ENCODE data around the gene MED19. TPM values are rescaled to one million over a fixed set of nuclear protein-coding genes. Genes with fewer than 3 reads are reported as not detected.
A peak's percentile ranks its signal among the peaks of the same experiment; 100 is the strongest.

Gene MED19
- total and polyA plus RNA-seq, 8 donors: 2.5 to 11.5 (median 5.6) TPM

DNA sequence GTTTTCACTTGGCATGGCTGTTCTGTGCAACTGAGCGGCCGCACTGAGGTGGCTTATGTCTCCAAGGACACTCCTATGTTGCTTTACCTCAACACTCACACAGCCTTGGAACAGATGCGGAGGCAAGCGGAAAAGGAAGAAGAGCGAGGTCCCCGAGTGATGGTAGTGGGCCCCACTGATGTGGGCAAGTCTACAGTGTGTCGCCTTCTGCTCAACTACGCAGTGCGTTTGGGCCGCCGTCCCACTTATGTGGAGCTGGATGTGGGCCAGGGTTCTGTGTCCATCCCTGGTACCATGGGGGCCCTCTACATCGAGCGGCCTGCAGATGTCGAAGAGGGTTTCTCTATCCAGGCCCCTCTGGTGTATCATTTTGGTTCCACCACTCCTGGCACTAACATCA, 52.3 kb downstream of the MED19 start:
- peak in 1 of 6 donors; percentile 34 for DNase-seq
- Histone ChIP-seq H3K27me3 (no peaks in the 10 kb centered on the region), H3K4me3 (no peak overlapping the region), H3K9me3 (no peaks in the 10 kb centered on the region), H3K27ac (no peak overlapping the region), H3K36me3 (peaks cover 0 to 31% (median 0%) of the 10 kb centered on the region in 3 donors), H3K4me1 (peaks cover 6 to 13% (median 8%) of the 10 kb centered on the region in 3 donors)
- intact Hi-C loops (cut with DNase I): no loop called here
- no peak for FAIRE-seq
- 92 to 93% methylated on average over 14 of the region's 14 CpGs for WGBS, 2 donors
- ATAC-seq: no peak
- TF ChIP-seq, protein P1, sequence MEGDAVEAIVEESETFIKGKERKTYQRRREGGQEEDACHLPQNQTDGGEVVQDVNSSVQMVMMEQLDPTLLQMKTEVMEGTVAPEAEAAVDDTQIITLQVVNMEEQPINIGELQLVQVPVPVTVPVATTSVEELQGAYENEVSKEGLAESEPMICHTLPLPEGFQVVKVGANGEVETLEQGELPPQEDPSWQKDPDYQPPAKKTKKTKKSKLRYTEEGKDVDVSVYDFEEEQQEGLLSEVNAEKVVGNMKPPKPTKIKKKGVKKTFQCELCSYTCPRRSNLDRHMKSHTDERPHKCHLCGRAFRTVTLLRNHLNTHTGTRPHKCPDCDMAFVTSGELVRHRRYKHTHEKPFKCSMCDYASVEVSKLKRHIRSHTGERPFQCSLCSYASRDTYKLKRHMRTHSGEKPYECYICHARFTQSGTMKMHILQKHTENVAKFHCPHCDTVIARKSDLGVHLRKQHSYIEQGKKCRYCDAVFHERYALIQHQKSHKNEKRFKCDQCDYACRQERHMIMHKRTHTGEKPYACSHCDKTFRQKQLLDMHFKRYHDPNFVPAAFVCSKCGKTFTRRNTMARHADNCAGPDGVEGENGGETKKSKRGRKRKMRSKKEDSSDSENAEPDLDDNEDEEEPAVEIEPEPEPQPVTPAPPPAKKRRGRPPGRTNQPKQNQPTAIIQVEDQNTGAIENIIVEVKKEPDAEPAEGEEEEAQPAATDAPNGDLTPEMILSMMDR (IDR thresholded peaks at IDR 0.05): no peak

- Histone ChIP-seq H3K4me1 (peaks cover 6 to 13% (median 8%) of the 10 kb centered on the region in 3 donors), H3K4me3 (peak overlapping the region; percentile 32 to 67 (median 60)), H3K27ac (peak overlapping the region in 3 of 4 donors; percentile 27 to 74 (median 28)), H3K9me3 (no peaks in the 10 kb centered on the region), H3K36me3 (peaks cover 0 to 31% (median 0%) of the 10 kb centered on the region in 3 donors), H3K27me3 (no peaks in the 10 kb centered on the region)
- ATAC-seq (peak in 1 of 4 donors; percentile 1), FAIRE-seq (no peak), DNase-seq (no peak)
- intact Hi-C loops (cut with DNase I): no loop called here
- 0% methylated on average over 8 of the region's 8 CpGs for WGBS, 2 donors
- TF ChIP-seq, protein P1 (IDR thresholded peaks at IDR 0.05): no peak
Measured at GRCh38 chr11:57658023-57658361, 54.0 kb downstream of the MED19 start.

GRCh38 chr11:57657194-57658022, 54.6 kb downstream of the MED19 start, which contains the start of gene CLP1:
Gene CLP1, plus strand, starts transcription at chr11:57657762. Its CDS starts 1,715 bp downstream, at chr11:57659477.
- DNase-seq (peak; percentile 97 to 100 (median 99)), FAIRE-seq (peak; percentile 37), ATAC-seq (peak; percentile 98 to 100 (median 98))
- Histone ChIP-seq H3K27me3 (peaks cover 0 to 3% (median 0%) of the 10 kb centered on the region in 4 donors), H3K36me3 (peaks cover 0 to 31% (median 0%) of the 10 kb centered on the region in 3 donors), H3K9me3 (no peaks in the 10 kb centered on the region), H3K4me1 (peaks cover 6 to 13% (median 8%) of the 10 kb centered on the region in 3 donors), H3K27ac (peak within 1 kb of the TSS; percentile 56 to 92 (median 81)), H3K4me3 (peak within 1 kb of the TSS; percentile 32 to 67 (median 60))
- TF ChIP-seq, protein P1 (IDR thresholded peaks at IDR 0.05): no peak
- WGBS, 2 donors: 0 to 1% methylated on average over 45 of the region's 45 CpGs
- intact Hi-C loops (cut with DNase I): no loop called here

- H3K4me3 ChIP-seq: peak overlapping the region in 2 of 4 donors; percentile 54 to 66
- DNase-seq (no peak), FAIRE-seq (no peak), ATAC-seq (peak in 1 of 4 donors; percentile 1)
- H3K9me3 ChIP-seq: no peaks in the 10 kb centered on the region
- WGBS, 2 donors: 12 to 19% methylated on average over 5 of the region's 5 CpGs
- peaks cover 0 to 25% (median 0%) of the 10 kb centered on the region in 3 donors for H3K36me3 ChIP-seq
- TF ChIP-seq, protein P1 (IDR thresholded peaks at IDR 0.05): no peak
- intact Hi-C loops (cut with DNase I): no loop called here
- H3K4me1 ChIP-seq: peaks cover 6 to 13% (median 8%) of the 10 kb centered on the region in 3 donors
- peaks cover 0 to 7% (median 0%) of the 10 kb centered on the region in 4 donors for H3K27me3 ChIP-seq
- peak overlapping the region; percentile 56 to 92 (median 81) for H3K27ac ChIP-seq
Measured at GRCh38 chr11:57656885-57657193, 55.2 kb downstream of the MED19 start.

Other genes starting within 250 kb of the MED19 start
- gene SLC43A1, start 196.5 kb downstream of the MED19 start, total RNA-seq: 100 to 1,000 TPM in 4 of 6 donors, 10 to 100 TPM in 2; 78.3 to 280 (median 137) TPM
- gene SLC43A1, start 196.5 kb downstream of the MED19 start, polyA plus RNA-seq: 100 to 1,000 TPM; 100 to 110 TPM
- gene TIMM10, start 181.5 kb downstream of the MED19 start, total RNA-seq: 10 to 100 TPM; 12.2 to 32.6 (median 21.7) TPM
- 10 to 100 TPM; 15.7 to 25.8 TPM for gene TIMM10, start 181.5 kb downstream of the MED19 start, polyA plus RNA-seq
- not detected for gene SMTNL1, start 174.6 kb downstream of the MED19 start, total RNA-seq
- gene SMTNL1, start 174.6 kb downstream of the MED19 start, polyA plus RNA-seq: not detected
- gene UBE2L6, start 144.5 kb downstream of the MED19 start, total RNA-seq: 10 to 100 TPM in 5 of 6 donors, 1 to 10 TPM in 1; 9.6 to 46.4 (median 11.5) TPM
- gene UBE2L6, start 144.5 kb downstream of the MED19 start, polyA plus RNA-seq: 10 to 100 TPM; 12.9 to 18.9 TPM
- 100 to 1,000 TPM; 135 to 399 (median 170) TPM for gene SERPING1, start 114.5 kb downstream of the MED19 start, total RNA-seq
- gene SERPING1, start 114.5 kb downstream of the MED19 start, polyA plus RNA-seq: 100 to 1,000 TPM; 292 to 360 TPM
- under 1 TPM in 5 of 6 donors, not detected in 1; 0.12 to 0.32 (median 0.25) TPM for gene YPEL4, start 62.3 kb downstream of the MED19 start, total RNA-seq
- gene YPEL4, start 62.3 kb downstream of the MED19 start, polyA plus RNA-seq: under 1 TPM; 0.38 to 0.68 TPM
- 1 to 10 TPM; 3.8 to 8.0 (median 6.1) TPM for gene CLP1, start 54.5 kb downstream of the MED19 start, total RNA-seq
- gene CLP1, start 54.5 kb downstream of the MED19 start, polyA plus RNA-seq: 1 to 10 TPM; 3.2 to 7.4 TPM
- 10 to 100 TPM; 24.6 to 42.3 (median 32.4) TPM for gene ZDHHC5, start 44.1 kb downstream of the MED19 start, total RNA-seq
- gene ZDHHC5, start 44.1 kb downstream of the MED19 start, polyA plus RNA-seq: 10 to 100 TPM; 14.9 to 20.1 TPM
- 10 to 100 TPM; 19.8 to 38.8 (median 34.1) TPM for gene TMX2, start 378 bp upstream of the MED19 start, total RNA-seq
- 10 to 100 TPM; 26.9 to 46.4 TPM for gene TMX2, start 378 bp upstream of the MED19 start, polyA plus RNA-seq
- gene SELENOH, start 29.3 kb upstream of the MED19 start, total RNA-seq: 10 to 100 TPM; 32.1 to 65.3 (median 56.0) TPM
- gene SELENOH, start 29.3 kb upstream of the MED19 start, polyA plus RNA-seq: 10 to 100 TPM; 62.9 to 96.4 TPM
- not detected for gene BTBD18, start 39.6 kb upstream of the MED19 start, total RNA-seq
- under 1 TPM in 1 of 2 donors, not detected in 1; 0.05 TPM for gene BTBD18, start 39.6 kb upstream of the MED19 start, polyA plus RNA-seq
- 100 to 1,000 TPM; 113 to 203 (median 131) TPM for gene CTNND1, start 49.6 kb upstream of the MED19 start, total RNA-seq
- 10 to 100 TPM; 42.7 to 73.1 TPM for gene CTNND1, start 49.6 kb upstream of the MED19 start, polyA plus RNA-seq